CD14-positive monocyte (primary cell): Measurements from ENCODE around the gene JAKMIP2. TPM values are rescaled to one million over a fixed set of nuclear protein-coding genes. Genes with fewer than 3 reads are reported as not detected.

Experiments used
- DNase-seq, 3 donors: peaks; one replicate each; pipeline ENCODE4 v3.0.0-alpha.2; 2011 to 2022
- H2AFZ ChIP-seq: 2 replicates; pipeline ENCODE4 v1.6.0; 2012; ENCODE audit warnings: mild to moderate bottlenecking, low read depth, low read length, inconsistent platforms; ENCODE audit not compliant: insufficient read depth, poor library complexity, severe bottlenecking
- H3K27ac ChIP-seq, 2 donors: 1 replicate in 1 of 2; 2 replicates in 1 of 2; pipeline ENCODE4 v1.5.1; 2012 to 2013; ENCODE audit warnings: low read length in 2 of 2, control low read depth in 1 of 2, inconsistent platforms in 1 of 2, low read depth in 1 of 2, mild to moderate bottlenecking in 1 of 2
- H3K27me3 ChIP-seq, 2 donors: one replicate each; pipeline versions ENCODE4 v1.6.0 to v1.6.1; 2011 to 2013; ENCODE audit warnings: low read length in 2 of 2; ENCODE audit not compliant: control insufficient read depth in 2 of 2, insufficient read depth in 2 of 2
- H3K36me3 ChIP-seq, 2 donors: replicated peaks in 1 of 2; 1 replicate in 1 of 2; 2 replicates in 1 of 2; pipeline versions ENCODE4 v1.5.1 to v1.6.1; 2012 to 2013; ENCODE audit warnings: low read length in 2 of 2, control low read depth in 1 of 2, inconsistent platforms in 1 of 2, mild to moderate bottlenecking in 1 of 2; ENCODE audit not compliant: insufficient read depth in 2 of 2, control insufficient read depth in 1 of 2
- H3K4me1 ChIP-seq, 2 donors: 1 replicate in 1 of 2; 2 replicates in 1 of 2; pipeline versions ENCODE4 v1.5.1 to v1.6.1; 2012 to 2013; ENCODE audit warnings: low read length in 2 of 2, control low read depth in 1 of 2, inconsistent platforms in 1 of 2, mild to moderate bottlenecking in 1 of 2, moderate library complexity in 1 of 2; ENCODE audit not compliant: insufficient read depth in 2 of 2, control insufficient read depth in 1 of 2
- H3K4me2 ChIP-seq: replicated peaks from 2 replicates; pipeline ENCODE3; 2012; ENCODE audit warnings: low read length, moderate library complexity, mild to moderate bottlenecking; ENCODE audit not compliant: poor library complexity, severe bottlenecking; ENCODE audit errors: extremely low read depth
- H3K4me3 ChIP-seq, 3 experiments: fragments of 200-600 bp in 1 of 3; sonication (generic) in 1 of 3; replicated peaks in 1 of 3; 1 replicate in 2 of 3; 2 replicates in 1 of 3; pipeline ENCODE4 v1.5.1; 2011 to 2013; ENCODE audit warnings: low read length in 3 of 3, mild to moderate bottlenecking in 3 of 3, control low read depth in 2 of 3, low read depth in 2 of 3, inconsistent platforms in 1 of 3, moderate library complexity in 1 of 3
- H3K79me2 ChIP-seq: 2 replicates; pipeline ENCODE4 v1.6.0; 2012; ENCODE audit warnings: mild to moderate bottlenecking, control low read depth, inconsistent platforms, low read length, moderate library complexity; ENCODE audit not compliant: insufficient read depth
- H3K9ac ChIP-seq: 2 replicates; pipeline ENCODE4 v1.6.0; 2017; ENCODE audit warnings: low read length, mild to moderate bottlenecking; ENCODE audit not compliant: insufficient read depth, poor library complexity, severe bottlenecking
- H3K9me3 ChIP-seq, 2 donors: replicated peaks in 1 of 2; 1 replicate in 1 of 2; 2 replicates in 1 of 2; pipeline versions ENCODE4 v1.5.1 to v1.6.1; 2012 to 2013; ENCODE audit warnings: low read length in 2 of 2, control low read depth in 1 of 2; ENCODE audit not compliant: control insufficient read depth in 1 of 2, insufficient read depth in 1 of 2
- H4K20me1 ChIP-seq: 2 replicates; pipeline ENCODE4 v1.6.0; 2012; ENCODE audit warnings: mild to moderate bottlenecking, low read length, control low read depth, moderate library complexity; ENCODE audit not compliant: insufficient read depth
- H3K27ac Mint-ChIP-seq, 7 donors: one replicate each; pipeline ENCODE4 v1.8.0; 2020; ENCODE audit warnings: mild to moderate bottlenecking in 7 of 7, mixed read lengths in 7 of 7, moderate library complexity in 6 of 7, inconsistent platforms in 2 of 7
- H3K27me3 Mint-ChIP-seq, 3 donors: one replicate each; pipeline ENCODE4 v1.8.0; 2021 to 2022; ENCODE audit warnings: low read depth in 3 of 3, mild to moderate bottlenecking in 3 of 3, mixed read lengths in 3 of 3, moderate library complexity in 3 of 3, inconsistent platforms in 1 of 3
- H3K36me3 Mint-ChIP-seq, 2 donors: one replicate each; pipeline ENCODE4 v1.8.0; 2020; ENCODE audit warnings: mixed read lengths in 2 of 2, inconsistent platforms in 1 of 2, mild to moderate bottlenecking in 1 of 2
- H3K4me1 Mint-ChIP-seq: one replicate; pipeline ENCODE4 v1.8.0; 2020; ENCODE audit warnings: mild to moderate bottlenecking, mixed read lengths
- H3K4me3 Mint-ChIP-seq, 2 donors: one replicate each; pipeline ENCODE4 v1.8.0; 2020; ENCODE audit warnings: mild to moderate bottlenecking in 2 of 2, mixed read lengths in 2 of 2, moderate library complexity in 1 of 2
- H3K9me3 Mint-ChIP-seq, 7 donors: one replicate each; pipeline ENCODE4 v1.8.0; 2020 to 2022; ENCODE audit warnings: mixed read lengths in 7 of 7, mild to moderate bottlenecking in 6 of 7, moderate library complexity in 6 of 7, inconsistent platforms in 2 of 7
- WGBS: methylation state at CpG from one replicate; pipeline ENCODE4 v1.1.5; 2013; ENCODE audit warnings: missing lambda C conversion rate; ENCODE audit not compliant: insufficient coverage; 5-methylcytosine and 5-hydroxymethylcytosine counted together
- intact Hi-C, 2 donors: fragments of 100-400 bp; cut with micrococcal nuclease; formaldehyde crosslinking; loops; one replicate each; pipeline versions ENCODE4 v1.15.0 to v1.15.1; 2023
- polyA plus RNA-seq, 3 donors: library from polyadenylated mRNA; depleted of rRNA in 1 of 3; unstranded in 2 of 3; stranded (reverse) in 1 of 3; fragments of 300-500 nt in 2 of 3; fragments of >200 nt in 1 of 3; fragmentation: Illumina TruSeq in 2 of 3; gene quantifications; 1 replicate in 2 of 3; 2 replicates in 1 of 3; pipeline ENCODE4 v1.2.3, GENCODE V29; 2012 to 2021
- TF ChIP-seq, protein P1 (sequence below): fragments of 200-600 bp; IDR thresholded peaks from one replicate; pipeline ENCODE4 v1.8.0; 2022; ENCODE audit warnings: antibody characterized with exemption, mild to moderate bottlenecking

Gene JAKMIP2
- polyA plus RNA-seq, 3 donors: 0.02 TPM; not detected in 2

DNA sequence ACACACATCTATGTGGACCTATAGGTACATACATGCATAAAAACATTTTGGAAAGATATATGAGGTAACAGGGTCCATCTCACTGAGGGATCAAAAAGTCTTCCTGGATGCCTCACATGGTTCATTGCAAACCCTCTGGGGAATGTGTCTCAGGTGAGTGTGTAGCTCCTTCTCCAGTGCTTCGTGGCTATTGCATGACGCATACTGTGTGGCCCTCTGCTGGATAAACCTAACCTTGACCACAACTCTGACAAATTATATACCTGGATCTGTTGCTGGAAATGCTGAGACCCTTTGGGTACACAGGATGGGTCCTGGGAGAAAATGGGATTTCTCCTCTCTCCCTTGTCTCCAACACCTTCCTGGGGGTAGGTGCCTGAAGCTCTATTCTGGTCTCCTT lies 91.9 kb downstream of the JAKMIP2 start:
- no peaks in the 10 kb centered on the region for H3K4me1 Mint-ChIP-seq
- Histone ChIP-seq H2AFZ (no peak overlapping the region), H4K20me1 (no peaks in the 10 kb centered on the region), H3K4me2 (no peak overlapping the region), H3K4me3 (no peak overlapping the region), H3K27ac (no peak overlapping the region), H3K9ac (no peak overlapping the region), H3K4me1 (no peaks in the 10 kb centered on the region), H3K79me2 (no peaks in the 10 kb centered on the region), H3K36me3 (no peaks in the 10 kb centered on the region), H3K27me3 (no peaks in the 10 kb centered on the region), H3K9me3 (no peaks in the 10 kb centered on the region)
- no peaks in the 10 kb centered on the region for H3K9me3 Mint-ChIP-seq
- TF ChIP-seq, protein P1, sequence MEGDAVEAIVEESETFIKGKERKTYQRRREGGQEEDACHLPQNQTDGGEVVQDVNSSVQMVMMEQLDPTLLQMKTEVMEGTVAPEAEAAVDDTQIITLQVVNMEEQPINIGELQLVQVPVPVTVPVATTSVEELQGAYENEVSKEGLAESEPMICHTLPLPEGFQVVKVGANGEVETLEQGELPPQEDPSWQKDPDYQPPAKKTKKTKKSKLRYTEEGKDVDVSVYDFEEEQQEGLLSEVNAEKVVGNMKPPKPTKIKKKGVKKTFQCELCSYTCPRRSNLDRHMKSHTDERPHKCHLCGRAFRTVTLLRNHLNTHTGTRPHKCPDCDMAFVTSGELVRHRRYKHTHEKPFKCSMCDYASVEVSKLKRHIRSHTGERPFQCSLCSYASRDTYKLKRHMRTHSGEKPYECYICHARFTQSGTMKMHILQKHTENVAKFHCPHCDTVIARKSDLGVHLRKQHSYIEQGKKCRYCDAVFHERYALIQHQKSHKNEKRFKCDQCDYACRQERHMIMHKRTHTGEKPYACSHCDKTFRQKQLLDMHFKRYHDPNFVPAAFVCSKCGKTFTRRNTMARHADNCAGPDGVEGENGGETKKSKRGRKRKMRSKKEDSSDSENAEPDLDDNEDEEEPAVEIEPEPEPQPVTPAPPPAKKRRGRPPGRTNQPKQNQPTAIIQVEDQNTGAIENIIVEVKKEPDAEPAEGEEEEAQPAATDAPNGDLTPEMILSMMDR: no peak
- intact Hi-C loops: no loop called here
- no peaks in the 10 kb centered on the region for H3K27me3 Mint-ChIP-seq
- DNase-seq: no peak
- H3K27ac Mint-ChIP-seq: no peak overlapping the region
- H3K36me3 Mint-ChIP-seq: no peaks in the 10 kb centered on the region
- H3K4me3 Mint-ChIP-seq: no peak overlapping the region
- WGBS: no CpG with 5 or more reads among the region's 2 CpGs

DNA sequence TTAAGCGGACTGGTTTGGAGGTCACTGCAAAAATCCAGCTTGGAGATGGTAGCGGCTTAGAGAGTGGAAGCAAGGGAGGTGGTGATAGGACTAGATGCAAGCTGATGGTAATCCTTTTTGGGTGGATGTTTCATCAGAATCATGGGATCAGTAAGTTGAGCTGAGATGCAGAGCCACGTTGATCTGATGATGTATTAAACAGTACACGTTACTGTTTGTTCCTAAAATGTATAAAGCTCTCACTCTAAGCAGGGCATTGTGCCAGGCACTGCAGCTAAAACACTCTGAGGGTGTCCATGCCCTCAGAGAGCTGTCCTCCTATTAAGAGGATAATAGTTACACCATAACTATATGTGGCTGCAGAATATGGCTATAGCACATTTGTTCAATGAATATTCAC lies 93.1 kb downstream of the JAKMIP2 start:
- H3K79me2 ChIP-seq: no peaks in the 10 kb centered on the region

More for the DNA sequence above, 93.1 kb downstream of the JAKMIP2 start:
- Histone ChIP-seq H3K4me2 (no peak overlapping the region), H2AFZ (no peak overlapping the region), H3K27ac (no peak overlapping the region), H3K36me3 (no peaks in the 10 kb centered on the region), H4K20me1 (no peaks in the 10 kb centered on the region), H3K9me3 (no peaks in the 10 kb centered on the region), H3K27me3 (no peaks in the 10 kb centered on the region), H3K9ac (no peak overlapping the region), H3K4me1 (no peaks in the 10 kb centered on the region), H3K4me3 (no peak overlapping the region)
- Mint-ChIP-seq H3K4me1 (no peaks in the 10 kb centered on the region), H3K27me3 (no peaks in the 10 kb centered on the region), H3K9me3 (no peaks in the 10 kb centered on the region), H3K4me3 (no peak overlapping the region), H3K27ac (no peak overlapping the region), H3K36me3 (no peaks in the 10 kb centered on the region)
- intact Hi-C loops: no loop called here
- no peak for DNase-seq
- TF ChIP-seq, protein P1: no peak
- 88% methylated on average over 4 of the region's 4 CpGs for WGBS
